ENCODE results near the gene MED9.

- TF ChIP-seq CTCF (IDR thresholded peaks at IDR 0.05; ENCODE audit: control extremely low read depth in 1 of 3, insufficient read depth in 1 of 3, low read depth in 1 of 3, low read length in 3 of 3) (no peak), EP300 (IDR thresholded peaks at IDR 0.05; ENCODE audit: borderline replicate concordance in 1 of 2, low read depth in 2 of 2, low read length in 2 of 2) (no peak), SRF (IDR thresholded peaks at IDR 0.05; ENCODE audit: low read depth, low read length) (no peak), MAX (IDR thresholded peaks at IDR 0.05) (no peak), CHD2 (IDR thresholded peaks at IDR 0.05; ENCODE audit: low read length) (no peak), SP1 (IDR thresholded peaks at IDR 0.05; ENCODE audit: low read depth, low read length) (no peak)
Observed at GRCh38 chr17:17437461-17437860, 39.3 kb upstream of the MED9 start.
